ENCODE data around the gene MON1A.

MON1A gene

GRCh38 chr3:49889296-49889695, 40.3 kb downstream of the MON1A start:
- no peak for DNase-seq (ENCODE audit: low spot score)

- DNase-seq (ENCODE audit: low spot score), result no peak
These were observed 42.7 kb downstream of the MON1A start for GRCh38 chr3:49886922-49887265.

GRCh38 chr3:49883998-49884397, 45.6 kb downstream of the MON1A start:
- no peak for DNase-seq (ENCODE audit: low spot score)

- no peak for DNase-seq (ENCODE audit: low spot score)
These were observed 47.4 kb downstream of the MON1A start for GRCh38 chr3:49882166-49882565.

GRCh38 chr3:49880581-49881315, 48.9 kb downstream of the MON1A start:
- no peak for DNase-seq (ENCODE audit: low spot score)

- no peak for DNase-seq (ENCODE audit: low spot score)
These were observed 49.9 kb downstream of the MON1A start for GRCh38 chr3:49879721-49880120.

GRCh38 chr3:49878686-49879085, 50.9 kb downstream of the MON1A start:
- no peak for DNase-seq (ENCODE audit: low spot score)

GRCh38 chr3:49877716-49878115, 51.9 kb downstream of the MON1A start:
- no peak for DNase-seq (ENCODE audit: low spot score)

- DNase-seq (ENCODE audit: low spot score), result no peak
These were observed 53.0 kb downstream of the MON1A start for GRCh38 chr3:49876567-49876966.

GRCh38 chr3:49873623-49874022, 56.0 kb downstream of the MON1A start:
- no peak for DNase-seq (ENCODE audit: low spot score)

GRCh38 chr3:49872801-49873281, 56.8 kb downstream of the MON1A start:
- peak; percentile 47 for DNase-seq (ENCODE audit: low spot score)

GRCh38 chr3:49871531-49872153, 58.0 kb downstream of the MON1A start:
- DNase-seq (ENCODE audit: low spot score), result peak; percentile 26

GRCh38 chr3:49869525-49870126, 60.0 kb downstream of the MON1A start, which contains the start of gene CAMKV:
Gene CAMKV (minus strand): TSS chr3:49869906. CDS start chr3:49862388, 7,518 bp downstream.
- DNase-seq (ENCODE audit: low spot score), result peak; percentile 57

- DNase-seq (ENCODE audit: low spot score), result peak; percentile 39
These were observed 60.6 kb downstream of the MON1A start for GRCh38 chr3:49868862-49869466.

- no peak for DNase-seq (ENCODE audit: low spot score)
These were observed 61.7 kb downstream of the MON1A start for GRCh38 chr3:49867871-49868321.

GRCh38 chr3:49867400-49867799, 62.2 kb downstream of the MON1A start:
- no peak for DNase-seq (ENCODE audit: low spot score)

- no peak for DNase-seq (ENCODE audit: low spot score)
These were observed 64.3 kb downstream of the MON1A start for GRCh38 chr3:49865198-49865784.

- no peak for DNase-seq (ENCODE audit: low spot score)
These were observed 65.1 kb downstream of the MON1A start for GRCh38 chr3:49864505-49864904.

GRCh38 chr3:49859576-49860305, 69.9 kb downstream of the MON1A start:
- DNase-seq (ENCODE audit: low spot score), result no peak

Measured in putamen (tissue), 1 donor.